ENCODE results near the gene ASIC1. TPM values are rescaled to one million over a fixed set of nuclear protein-coding genes. Genes with fewer than 3 reads are reported as not detected.
A peak's percentile ranks its signal among the peaks of the same experiment; 100 is the strongest.

Gene ASIC1
- total and polyA plus RNA-seq, 8 donors, result 0.45 to 3.5 (median 1.2) TPM; not detected in 1

GRCh38 chr12:50061946-50062686 lies 4.7 kb downstream of the ASIC1 start:
- no peak overlapping the region for H3K4me3 ChIP-seq
- intact Hi-C loops (cut with DNase I; ENCODE audit: low total_unique reads), result no loop called here
- no peak for TF ChIP-seq CTCF (IDR thresholded peaks at IDR 0.05)
- TF ChIP-seq EP300 (IDR thresholded peaks at IDR 0.05), result no peak
- TF ChIP-seq POLR2AphosphoS5 (IDR thresholded peaks at IDR 0.05), result no peak
- no peak for TF ChIP-seq POLR2A (IDR thresholded peaks at IDR 0.05)
- H3K27me3 ChIP-seq, result peaks cover 0 to 15% (median under 1%) of the 10 kb centered on the region in 3 donors
- no peak overlapping the region for H3K27ac ChIP-seq
- H3K9me3 ChIP-seq, result no peaks in the 10 kb centered on the region
- no peak for DNase-seq
- peaks cover 5 to 19% (median 17%) of the 10 kb centered on the region in 4 donors for H3K4me1 ChIP-seq
- no peaks in the 10 kb centered on the region for H3K36me3 ChIP-seq
- 67 to 72% (median 69%) methylated on average over 6 of the region's 6 CpGs for WGBS, 5 donors

- Histone ChIP-seq H3K4me3 (no peak overlapping the region), H3K4me1 (peaks cover 3 to 15% (median 12%) of the 10 kb centered on the region in 4 donors), H3K36me3 (no peaks in the 10 kb centered on the region), H3K9me3 (no peaks in the 10 kb centered on the region), H3K27me3 (peaks cover 0 to 9% (median 0%) of the 10 kb centered on the region in 3 donors), H3K27ac (no peak overlapping the region)
- intact Hi-C loops (cut with DNase I; ENCODE audit: low total_unique reads), result no loop called here
- TF ChIP-seq POLR2A (IDR thresholded peaks at IDR 0.05) (no peak), EP300 (IDR thresholded peaks at IDR 0.05) (no peak), CTCF (IDR thresholded peaks at IDR 0.05) (no peak), POLR2AphosphoS5 (IDR thresholded peaks at IDR 0.05) (no peak)
- peak in 1 of 2 donors; percentile 17 for DNase-seq
- WGBS, 5 donors, result 77 to 86% (median 84%) methylated on average over 3 to 5 of the region's 5 CpGs
Observed at GRCh38 chr12:50062728-50063460, 5.5 kb downstream of the ASIC1 start.

- peak overlapping the region in 2 of 5 donors; percentile 29 to 31 for H3K27ac ChIP-seq
- 86 to 89% (median 87%) methylated on average over 3 of the region's 3 CpGs for WGBS, 5 donors
- H3K9me3 ChIP-seq, result no peaks in the 10 kb centered on the region
- TF ChIP-seq POLR2AphosphoS5 (IDR thresholded peaks at IDR 0.05) (no peak), EP300 (IDR thresholded peaks at IDR 0.05) (no peak), POLR2A (IDR thresholded peaks at IDR 0.05) (no peak), CTCF (IDR thresholded peaks at IDR 0.05) (no peak)
- H3K27me3 ChIP-seq, result no peaks in the 10 kb centered on the region
- DNase-seq, result no peak
- intact Hi-C loops (cut with DNase I; ENCODE audit: low total_unique reads), result no loop called here
- no peak overlapping the region for H3K4me3 ChIP-seq
- H3K36me3 ChIP-seq, result no peaks in the 10 kb centered on the region
- peaks cover 0 to 14% (median 14%) of the 10 kb centered on the region in 4 donors for H3K4me1 ChIP-seq
Observed at GRCh38 chr12:50065726-50066310, 8.4 kb downstream of the ASIC1 start.

DNA sequence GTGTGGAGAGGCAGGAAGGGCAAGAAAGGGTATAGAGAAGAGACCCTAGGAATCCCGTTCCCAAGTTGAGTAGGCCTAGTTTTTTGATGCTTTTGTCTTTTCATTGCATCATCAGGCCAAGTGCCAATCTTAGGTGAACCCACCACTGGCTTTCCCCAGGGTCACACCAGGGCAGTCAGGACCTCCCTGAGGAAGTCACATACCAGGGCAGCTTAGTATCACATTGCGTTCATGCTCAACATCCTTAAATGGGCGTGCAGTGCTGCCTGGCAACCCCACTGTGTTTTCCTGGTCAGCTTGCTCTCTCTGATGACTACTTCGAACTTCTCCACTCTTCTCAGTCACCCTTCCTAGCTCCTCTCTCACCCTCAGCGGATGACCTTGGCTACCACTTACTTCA lies 9.0 kb downstream of the ASIC1 start:
- Histone ChIP-seq H3K4me3 (no peak overlapping the region), H3K27ac (peak overlapping the region in 3 of 5 donors; percentile 8 to 48 (median 31)), H3K9me3 (no peaks in the 10 kb centered on the region), H3K4me1 (peaks cover 0 to 10% (median 9%) of the 10 kb centered on the region in 4 donors), H3K36me3 (no peaks in the 10 kb centered on the region), H3K27me3 (no peaks in the 10 kb centered on the region)
- 49 to 71% (median 65%) methylated on average over 5 of the region's 5 CpGs for WGBS, 5 donors
- intact Hi-C loops (cut with DNase I; ENCODE audit: low total_unique reads), result no loop called here
- TF ChIP-seq EP300 (IDR thresholded peaks at IDR 0.05) (no peak), POLR2AphosphoS5 (IDR thresholded peaks at IDR 0.05) (peak in 1 of 3 donors; percentile 4)
- peak in 1 of 2 donors; percentile 47 for DNase-seq

Measured in stomach (tissue), 9 donors.